GM18526 (cell line): Measurements from ENCODE around the gene MAPK8IP3.
A peak's percentile ranks its signal among the peaks of the same experiment; 100 is the strongest.

Experiments
- POLR2A ChIP-seq: IDR thresholded peaks from 3 replicates; pipeline ENCODE4 v1.6.1; 2011; ENCODE audit not compliant: insufficient read length; ENCODE audit errors: extremely low read depth

Gene MAPK8IP3

DNA sequence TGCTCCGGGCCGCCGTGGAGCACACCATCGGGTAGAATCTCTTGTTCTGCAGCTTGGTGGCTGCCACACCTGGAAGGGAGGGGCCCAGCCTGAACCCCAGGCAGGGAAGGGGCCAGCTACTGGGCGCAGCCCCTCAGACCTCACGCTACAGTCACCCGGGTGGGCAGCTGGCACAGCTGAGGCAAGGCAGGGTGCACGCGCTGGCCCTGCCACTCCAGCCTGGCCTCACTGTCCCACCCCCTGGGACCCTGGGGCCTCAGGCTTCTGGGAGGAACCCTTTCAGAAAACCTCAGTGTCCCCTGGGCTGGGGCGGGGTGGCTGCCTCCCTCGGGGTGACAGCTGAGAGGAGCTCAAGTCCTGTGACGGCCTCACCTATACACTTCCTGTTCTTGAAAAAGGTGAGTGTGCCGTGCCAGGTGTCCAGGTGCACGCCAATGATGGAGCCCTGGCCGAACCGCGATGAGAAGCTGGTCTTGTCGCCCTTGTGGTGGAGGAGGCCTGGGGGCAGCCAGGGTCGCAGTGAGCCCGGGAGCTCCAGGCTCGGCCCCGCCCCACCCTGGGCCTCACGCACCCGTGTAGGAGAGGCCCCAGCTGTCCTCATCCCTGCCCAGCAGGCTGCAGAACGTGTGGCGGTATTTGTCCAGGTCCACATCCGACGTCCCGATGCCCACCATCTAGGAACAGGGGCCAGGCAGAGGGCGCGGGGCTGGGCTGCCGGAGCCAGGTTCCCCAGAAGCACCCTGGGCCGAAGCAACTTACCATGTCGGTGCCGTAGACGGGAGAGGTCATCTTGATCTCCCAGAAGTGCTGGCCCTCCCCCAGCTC is 71.6 kb downstream of the MAPK8IP3 start:
- TF ChIP-seq POLR2A, result no peak

DNA sequence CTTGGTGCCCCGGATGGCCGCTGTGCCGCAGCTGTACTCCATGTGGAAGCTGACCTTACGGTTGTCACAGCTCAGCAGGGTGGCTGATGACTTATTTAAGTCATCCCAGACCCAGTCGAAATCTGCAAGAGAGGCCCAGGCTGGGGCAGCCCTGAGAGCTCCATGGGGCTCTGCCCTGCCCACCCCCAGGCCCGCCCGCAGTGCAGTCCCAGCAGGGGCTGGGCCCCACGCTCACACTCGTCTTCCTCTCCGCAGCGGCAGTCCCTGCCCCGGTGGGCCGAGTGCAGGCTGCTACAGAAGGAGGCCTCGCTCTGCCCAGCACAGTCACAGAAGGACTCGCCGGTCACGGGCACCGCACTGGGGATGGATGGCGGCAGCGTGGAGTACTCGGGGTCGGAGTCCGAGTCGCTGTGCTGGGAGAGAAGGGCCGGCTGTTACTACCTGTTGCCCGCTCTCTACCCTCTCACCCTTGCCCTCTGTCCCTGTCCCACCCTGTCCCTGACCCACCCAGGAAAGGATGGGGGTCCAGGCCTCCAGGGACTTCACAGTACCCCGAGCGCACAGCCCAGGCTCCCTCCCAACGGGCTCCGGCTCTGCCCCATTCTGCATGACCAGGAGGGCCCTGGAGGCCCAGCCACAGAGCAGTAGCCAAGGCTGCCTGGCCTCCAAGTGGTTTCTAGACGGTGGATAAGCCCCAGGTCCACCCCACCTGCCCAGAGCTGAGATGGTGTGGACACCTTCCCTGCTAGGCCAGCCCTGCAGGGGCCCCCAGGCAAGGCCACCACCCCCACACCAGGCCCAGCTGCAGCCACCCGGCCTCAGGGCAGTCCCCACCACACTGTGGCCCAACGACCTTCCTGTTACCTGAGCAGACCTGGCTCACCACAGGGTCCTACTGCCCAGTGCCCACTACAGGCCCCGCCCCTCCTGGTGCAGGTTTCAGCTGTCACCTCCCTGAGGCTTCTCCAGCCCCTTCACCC is 72.5 kb downstream of the MAPK8IP3 start:
- no peak for TF ChIP-seq POLR2A

DNA sequence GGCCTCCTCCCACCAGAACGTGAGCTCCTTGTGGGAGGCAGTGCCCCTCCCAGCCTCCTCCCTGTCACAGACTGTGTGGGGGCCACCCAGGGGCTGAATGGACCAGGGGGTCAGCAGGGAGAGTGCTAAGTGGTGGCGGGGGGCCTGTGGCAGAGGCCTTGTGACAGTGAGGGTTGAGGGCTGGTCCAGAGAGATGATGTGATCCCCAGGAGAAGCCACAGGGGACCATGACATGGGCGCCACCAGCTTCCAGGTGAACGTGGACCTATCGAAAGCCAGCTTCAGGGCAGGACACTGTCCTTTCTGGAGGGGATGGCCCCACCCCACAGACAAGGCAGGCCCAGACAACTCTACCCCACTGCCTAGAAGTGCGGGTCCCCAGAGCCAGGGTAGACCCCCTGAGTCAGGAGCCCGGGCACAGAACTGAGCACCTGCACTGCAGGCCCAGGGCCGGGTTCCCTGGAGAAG is 73.3 kb downstream of the MAPK8IP3 start:
- TF ChIP-seq POLR2A, result no peak

DNA sequence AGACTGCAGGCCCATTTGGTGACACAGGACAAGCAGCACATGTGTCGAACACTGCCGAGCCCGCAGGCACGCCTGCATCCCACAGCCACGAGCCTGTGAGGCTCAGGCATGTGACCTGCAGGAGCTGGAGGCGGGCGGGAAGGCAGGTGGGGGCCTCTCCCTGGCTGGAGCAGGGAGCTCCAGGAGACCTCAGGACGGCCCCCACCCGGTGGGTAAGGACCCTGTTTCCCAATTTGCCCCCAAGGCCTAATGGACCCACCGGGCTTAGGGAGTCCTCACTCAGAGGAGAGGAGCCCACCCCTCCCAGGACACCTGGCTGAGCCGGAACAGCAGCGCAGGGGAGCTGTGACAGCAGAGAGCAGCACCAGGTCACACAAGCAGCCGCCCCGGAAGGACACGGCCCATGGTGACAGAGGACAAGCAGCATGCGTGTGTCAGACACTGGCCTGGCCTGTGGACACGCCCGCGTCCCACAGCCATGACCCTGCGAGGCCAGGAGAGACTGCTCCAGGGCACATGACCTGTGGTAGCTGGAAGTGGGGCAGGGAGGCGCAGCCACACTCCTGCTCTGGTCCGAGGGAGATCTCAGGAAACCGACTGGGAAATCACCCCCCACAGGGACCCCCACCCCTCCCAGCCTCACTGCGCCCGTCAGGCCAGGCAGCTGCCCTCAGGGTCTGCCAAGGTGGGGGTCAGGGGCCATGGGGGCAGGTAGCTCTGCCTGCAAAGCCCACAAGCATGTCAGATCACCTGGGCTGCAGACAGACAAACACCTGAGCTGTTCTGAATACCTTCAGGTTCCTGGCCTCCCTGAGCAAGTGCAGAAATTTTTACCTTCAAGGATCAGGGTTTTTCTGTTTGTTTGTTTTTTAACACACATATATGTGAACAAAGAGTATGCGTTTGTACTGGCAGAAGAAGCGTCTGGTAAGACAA is 74.0 kb downstream of the MAPK8IP3 start:
- TF ChIP-seq POLR2A, result no peak

DNA sequence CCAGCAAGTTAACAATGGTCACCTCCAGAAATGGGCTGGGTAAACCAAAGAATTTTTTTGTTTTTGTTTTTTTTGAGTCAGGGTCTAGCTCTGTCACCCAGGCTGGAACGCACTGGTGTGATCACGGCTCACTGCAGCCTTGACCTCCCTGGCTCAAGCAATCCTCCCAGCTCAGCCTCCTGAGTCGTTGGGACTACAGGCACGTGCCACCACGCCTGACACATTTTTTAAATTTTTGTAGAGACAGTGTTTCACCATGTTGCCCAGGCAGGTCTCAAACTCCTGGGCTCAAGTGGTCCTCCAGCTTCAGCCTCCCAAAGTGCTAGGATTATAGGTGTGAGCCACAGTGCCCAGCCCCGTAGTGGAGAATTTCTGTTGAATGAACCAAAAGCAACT is 74.7 kb downstream of the MAPK8IP3 start:
- no peak for TF ChIP-seq POLR2A

DNA sequence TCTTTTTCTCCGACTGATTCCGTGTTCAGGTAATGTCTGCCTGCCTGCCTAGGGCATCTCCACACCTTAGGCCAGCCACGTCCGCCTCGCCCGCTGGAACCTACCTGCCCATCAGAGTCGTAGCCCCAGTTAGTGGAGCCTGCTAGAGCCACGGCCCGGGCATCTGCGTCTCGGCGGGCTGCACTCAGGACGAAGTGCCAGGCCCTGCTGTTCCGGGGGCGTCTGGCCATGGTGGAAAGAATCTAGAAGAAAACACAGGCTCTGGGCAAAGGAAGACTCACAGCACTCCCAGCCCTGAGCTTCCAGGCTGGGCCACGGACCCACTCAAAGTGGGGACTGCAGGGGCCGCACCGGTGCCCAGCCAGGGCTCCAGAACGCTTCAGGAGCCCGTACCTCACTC is 75.3 kb downstream of the MAPK8IP3 start:
- TF ChIP-seq POLR2A, result no peak

DNA sequence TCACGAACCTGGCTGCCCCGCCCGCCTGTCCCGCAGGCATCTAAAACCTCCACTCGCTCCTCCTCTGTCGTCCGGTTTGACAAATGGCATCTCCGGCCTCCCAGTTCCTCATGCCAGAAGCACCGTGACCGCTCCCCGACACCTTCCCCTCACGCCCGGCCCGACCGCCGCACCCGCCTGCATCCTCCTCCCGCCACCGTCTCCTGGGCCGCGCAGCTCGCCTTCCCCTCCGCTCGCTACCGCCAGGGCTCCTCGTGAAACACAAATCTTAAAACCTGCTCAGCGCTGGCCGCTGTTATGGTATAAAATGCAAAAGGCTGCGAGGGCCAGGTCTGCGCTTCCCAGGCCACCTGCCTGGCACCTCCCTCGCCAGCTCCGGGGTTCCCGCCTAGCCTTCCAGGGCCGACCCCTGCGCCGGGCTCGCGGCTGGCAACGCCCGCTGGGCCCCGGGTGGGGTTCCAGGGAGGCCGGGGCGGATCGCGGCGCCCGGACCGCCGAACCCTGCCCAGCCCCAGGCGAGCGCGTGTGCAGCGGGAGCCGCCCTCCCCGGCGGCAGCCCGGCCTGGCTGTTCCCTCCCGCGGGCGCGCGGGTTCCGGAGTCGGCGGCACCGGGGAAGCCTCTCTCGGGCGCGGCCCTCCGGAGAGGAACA is 75.9 kb downstream of the MAPK8IP3 start:
- TF ChIP-seq POLR2A, result no peak

DNA sequence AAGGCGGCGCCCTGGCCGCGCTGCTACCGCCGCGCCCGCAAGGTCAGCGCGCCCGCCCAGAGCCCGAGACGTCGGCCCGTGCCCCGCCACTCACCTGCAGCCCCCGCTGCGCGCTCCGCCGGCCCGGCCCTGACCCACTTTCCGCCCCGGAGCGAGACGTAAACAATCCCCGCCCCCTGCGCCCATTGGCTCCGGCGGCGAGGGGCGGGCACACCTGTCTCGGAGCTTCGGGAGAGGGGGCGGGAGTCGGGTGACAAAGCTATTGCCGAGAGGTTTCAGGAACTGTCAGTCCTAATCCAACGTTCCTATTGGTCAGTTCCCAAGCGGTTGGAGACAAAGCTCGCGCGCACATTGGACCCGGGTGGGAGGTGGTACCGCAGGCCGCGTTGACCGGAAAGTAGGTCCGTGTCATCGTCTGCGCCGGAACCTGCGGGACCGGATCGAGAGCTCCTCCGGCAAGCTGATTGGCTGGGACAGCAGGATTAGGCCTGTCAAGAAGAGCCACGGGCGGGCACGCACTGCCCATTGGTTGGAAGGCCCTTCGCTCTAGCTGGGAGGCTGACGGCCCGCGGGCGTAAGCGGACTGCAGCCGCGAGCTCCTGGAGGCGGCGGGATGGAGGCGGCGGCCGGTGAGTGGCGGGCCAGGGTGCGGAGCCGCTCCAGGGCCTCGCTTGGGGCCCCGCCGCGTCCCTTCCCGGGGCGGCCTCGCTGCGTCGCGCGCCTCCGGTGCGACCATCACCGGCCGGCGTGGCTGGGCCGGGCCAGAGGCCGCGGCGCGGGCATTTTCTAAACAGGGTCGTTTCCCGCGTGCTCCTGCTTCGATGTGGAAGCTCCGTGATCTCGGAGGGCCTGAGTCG is 76.6 kb downstream of the MAPK8IP3 start, which contains the start of the genes NUBP2 and SPSB3:
Gene NUBP2, plus strand, starts transcription at position 553 of the 857 bp plus-strand sequence. Its CDS starts 61 bp downstream, at position 614.
Gene SPSB3, minus strand, starts transcription at position 164 of the 857 bp plus-strand sequence. CDS start 1,088 bp downstream, outside the sequence.
- TF ChIP-seq POLR2A, result peak; percentile 70

DNA sequence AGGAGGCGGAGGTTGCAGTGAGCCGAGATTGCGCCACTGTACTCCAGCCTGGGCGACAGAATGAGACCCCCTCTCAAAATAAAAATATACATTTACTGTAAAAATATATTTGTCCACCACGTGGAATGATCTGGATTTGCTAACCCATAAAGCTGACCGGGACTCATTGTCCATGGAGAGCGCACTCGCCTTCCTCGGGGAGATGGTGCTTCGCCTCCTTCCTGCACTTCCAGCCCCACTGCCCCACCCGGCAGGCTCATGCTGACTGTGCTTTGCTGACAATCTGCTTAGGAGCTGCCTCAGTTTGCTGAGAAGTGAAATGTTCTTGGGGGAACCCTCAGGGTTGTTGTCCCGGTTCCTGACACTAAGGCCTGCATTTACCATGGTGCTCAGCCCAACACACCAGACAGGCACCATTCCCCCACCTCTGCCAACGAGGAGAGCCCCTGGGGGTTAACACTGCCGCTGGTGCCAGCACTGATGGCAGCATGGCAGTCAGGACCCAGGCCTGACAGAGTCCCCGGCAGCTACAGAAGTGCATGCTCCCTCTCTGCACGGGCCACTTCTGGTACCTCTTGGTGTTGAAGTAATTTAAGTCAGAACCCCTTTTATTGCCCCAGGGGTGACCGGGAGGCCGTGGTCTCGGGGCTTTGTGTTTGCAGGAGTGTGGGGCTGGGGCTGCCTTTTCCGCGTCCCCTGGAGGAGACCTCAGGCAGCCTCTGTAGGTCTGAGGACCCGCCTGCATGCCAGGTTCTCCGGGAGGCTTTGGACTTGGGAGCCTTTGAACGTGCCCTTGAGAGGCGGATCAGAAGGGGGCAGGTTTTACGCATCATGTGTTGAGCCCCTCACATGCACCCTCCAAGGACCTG is 79.2 kb downstream of the MAPK8IP3 start:
- no peak for TF ChIP-seq POLR2A

DNA sequence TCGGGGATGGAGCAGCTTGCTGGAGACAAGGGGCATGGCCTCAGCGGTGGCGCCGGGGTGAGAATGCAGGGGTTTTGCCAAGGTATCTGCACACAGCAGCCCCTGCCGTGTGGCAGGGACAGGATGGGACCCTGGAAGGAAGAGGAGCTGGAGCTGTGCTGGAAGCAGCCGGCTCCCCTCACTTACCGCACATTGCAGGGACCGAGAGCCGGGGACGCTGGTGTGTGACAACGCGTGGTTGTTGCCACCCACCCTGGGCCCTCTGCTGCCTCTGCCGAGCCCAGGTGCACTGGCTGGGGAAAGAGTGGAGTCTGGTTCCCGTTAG is 79.8 kb downstream of the MAPK8IP3 start:
- no peak for TF ChIP-seq POLR2A

DNA sequence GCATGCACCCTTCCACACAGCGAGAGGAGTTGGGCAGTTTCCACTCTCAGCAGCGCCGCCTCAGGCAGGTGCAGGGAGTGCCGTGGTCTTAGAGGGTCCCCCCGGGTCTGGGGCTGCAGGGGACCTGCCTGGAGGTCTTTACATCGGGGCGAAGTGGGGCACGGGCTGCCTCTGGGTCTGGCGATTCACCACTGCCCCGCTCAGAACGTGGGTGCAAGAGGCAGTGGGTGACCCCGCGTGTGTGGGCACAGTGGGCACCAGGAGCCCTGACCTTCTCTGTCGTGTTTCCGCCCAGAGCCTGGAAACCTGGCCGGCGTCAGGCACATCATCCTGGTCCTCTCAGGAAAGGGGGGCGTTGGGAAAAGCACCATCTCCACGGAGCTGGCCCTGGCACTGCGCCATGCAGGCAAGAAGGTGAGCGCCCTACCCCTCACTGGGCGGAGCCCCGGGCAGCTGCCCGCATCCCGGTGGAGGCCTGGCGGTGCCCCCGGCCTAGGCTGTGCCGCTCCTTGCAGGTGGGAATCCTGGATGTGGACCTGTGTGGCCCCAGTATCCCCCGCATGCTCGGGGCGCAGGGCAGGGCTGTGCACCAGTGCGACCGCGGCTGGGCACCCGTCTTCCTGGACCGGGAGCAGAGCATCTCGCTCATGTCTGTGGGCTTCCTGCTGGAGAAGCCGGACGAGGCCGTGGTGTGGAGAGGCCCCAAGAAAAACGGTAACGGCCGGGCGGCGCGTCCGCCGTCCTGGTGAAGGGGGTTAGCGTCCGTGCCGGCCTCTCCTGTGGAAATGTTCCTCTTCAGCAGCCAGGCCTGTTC is 80.5 kb downstream of the MAPK8IP3 start:
- TF ChIP-seq POLR2A, result no peak

DNA sequence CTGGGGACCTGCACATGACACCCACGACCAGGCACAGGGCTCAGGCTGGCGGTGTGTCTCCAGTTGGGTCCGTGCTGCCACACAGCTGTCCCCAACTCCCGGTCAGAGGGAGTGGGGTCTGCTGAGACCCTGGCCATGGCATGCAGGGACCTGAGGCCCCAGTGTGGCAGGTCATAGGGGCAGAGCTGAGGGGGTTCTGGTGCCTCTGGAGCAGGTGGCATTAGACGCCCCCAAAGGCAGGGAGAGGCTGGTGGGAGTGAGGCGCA is 81.0 kb downstream of the MAPK8IP3 start:
- TF ChIP-seq POLR2A, result no peak
